Endothelial cell of umbilical vein (primary cell): ENCODE results near the gene FARP2.

ENCODE experiments used
- CTCF ChIP-seq, 2 donors: IDR thresholded peaks; 1 replicate in 1 of 2; 2 replicates in 1 of 2; pipeline ENCODE4 v1.5.1; 2011; ENCODE audit warnings: low read length in 2 of 2, mild to moderate bottlenecking in 2 of 2, moderate library complexity in 2 of 2, control low read depth in 1 of 2, inconsistent platforms in 1 of 2, low read depth in 1 of 2; ENCODE audit not compliant: insufficient read depth in 1 of 2; ENCODE audit errors: extremely low read depth in 1 of 2
- EZH2 ChIP-seq: IDR thresholded peaks from 2 replicates; pipeline ENCODE4 v1.6.1; 2012; ENCODE audit warnings: borderline replicate concordance, low read depth, mild to moderate bottlenecking, moderate library complexity, low read length, inconsistent platforms; ENCODE audit not compliant: severe bottlenecking
- FOS ChIP-seq: IDR thresholded peaks from 2 replicates; pipeline ENCODE4 v1.6.1; 2011; ENCODE audit warnings: mild to moderate bottlenecking, low read length, moderate library complexity, borderline replicate concordance; ENCODE audit not compliant: insufficient read depth
- POLR2A ChIP-seq: IDR thresholded peaks from 2 replicates; pipeline ENCODE4 v1.6.1; 2012; ENCODE audit warnings: low read depth, mild to moderate bottlenecking, control low read depth, low read length

- TF ChIP-seq CTCF (IDR thresholded peaks at IDR 0.05; ENCODE audit: extremely low read depth in 1 of 2, insufficient read depth in 1 of 2, low read depth in 1 of 2, low read length in 2 of 2) (no peak), POLR2A (no peak), EZH2 (no peak), FOS (no peak)
Observed at GRCh38 chr2:241478166-241478565, 122.1 kb downstream of the FARP2 start.
